ENCODE measurements around the gene CLEC6A. TPM values are rescaled to one million over a fixed set of nuclear protein-coding genes. Genes with fewer than 3 reads are reported as not detected.

The CLEC6A gene
- total RNA-seq, 4 donors from 2014 or later = not detected

DNA sequence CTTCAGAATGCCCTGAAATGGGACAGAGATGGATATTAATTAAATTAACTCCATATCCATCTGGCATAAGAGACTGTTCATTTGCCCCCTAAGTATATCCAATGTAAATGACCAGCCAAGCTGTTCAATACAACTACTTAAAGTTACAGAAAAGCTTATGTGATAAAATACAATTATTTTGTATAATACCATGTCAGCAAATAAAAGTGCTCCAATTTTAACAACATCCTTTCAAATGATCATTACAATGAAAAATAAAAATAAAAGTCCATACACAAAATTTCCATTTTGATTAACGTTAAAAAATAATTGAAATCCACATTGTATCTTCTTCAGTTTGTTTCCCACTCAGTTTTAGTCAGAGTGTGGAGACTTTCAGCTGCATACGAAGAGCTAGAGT lies 5.7 kb downstream of the CLEC6A start:
- intact Hi-C loops (cut with DNase I) = no loop called here
- Histone ChIP-seq H3K27ac (no peak overlapping the region), H3K4me3 (no peak overlapping the region), H3K36me3 (no peaks in the 10 kb centered on the region), H3K4me1 (no peaks in the 10 kb centered on the region), H3K9me3 (no peaks in the 10 kb centered on the region), H3K27me3 (no peaks in the 10 kb centered on the region)
- TF ChIP-seq POLR2A (IDR thresholded peaks at IDR 0.05) = no peak
- TF ChIP-seq, protein P1, sequence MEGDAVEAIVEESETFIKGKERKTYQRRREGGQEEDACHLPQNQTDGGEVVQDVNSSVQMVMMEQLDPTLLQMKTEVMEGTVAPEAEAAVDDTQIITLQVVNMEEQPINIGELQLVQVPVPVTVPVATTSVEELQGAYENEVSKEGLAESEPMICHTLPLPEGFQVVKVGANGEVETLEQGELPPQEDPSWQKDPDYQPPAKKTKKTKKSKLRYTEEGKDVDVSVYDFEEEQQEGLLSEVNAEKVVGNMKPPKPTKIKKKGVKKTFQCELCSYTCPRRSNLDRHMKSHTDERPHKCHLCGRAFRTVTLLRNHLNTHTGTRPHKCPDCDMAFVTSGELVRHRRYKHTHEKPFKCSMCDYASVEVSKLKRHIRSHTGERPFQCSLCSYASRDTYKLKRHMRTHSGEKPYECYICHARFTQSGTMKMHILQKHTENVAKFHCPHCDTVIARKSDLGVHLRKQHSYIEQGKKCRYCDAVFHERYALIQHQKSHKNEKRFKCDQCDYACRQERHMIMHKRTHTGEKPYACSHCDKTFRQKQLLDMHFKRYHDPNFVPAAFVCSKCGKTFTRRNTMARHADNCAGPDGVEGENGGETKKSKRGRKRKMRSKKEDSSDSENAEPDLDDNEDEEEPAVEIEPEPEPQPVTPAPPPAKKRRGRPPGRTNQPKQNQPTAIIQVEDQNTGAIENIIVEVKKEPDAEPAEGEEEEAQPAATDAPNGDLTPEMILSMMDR (IDR thresholded peaks at IDR 0.05) = no peak
- WGBS, 2 donors = 69 to 75% methylated on average over 2 of the region's 2 CpGs
- no peak for DNase-seq

DNA sequence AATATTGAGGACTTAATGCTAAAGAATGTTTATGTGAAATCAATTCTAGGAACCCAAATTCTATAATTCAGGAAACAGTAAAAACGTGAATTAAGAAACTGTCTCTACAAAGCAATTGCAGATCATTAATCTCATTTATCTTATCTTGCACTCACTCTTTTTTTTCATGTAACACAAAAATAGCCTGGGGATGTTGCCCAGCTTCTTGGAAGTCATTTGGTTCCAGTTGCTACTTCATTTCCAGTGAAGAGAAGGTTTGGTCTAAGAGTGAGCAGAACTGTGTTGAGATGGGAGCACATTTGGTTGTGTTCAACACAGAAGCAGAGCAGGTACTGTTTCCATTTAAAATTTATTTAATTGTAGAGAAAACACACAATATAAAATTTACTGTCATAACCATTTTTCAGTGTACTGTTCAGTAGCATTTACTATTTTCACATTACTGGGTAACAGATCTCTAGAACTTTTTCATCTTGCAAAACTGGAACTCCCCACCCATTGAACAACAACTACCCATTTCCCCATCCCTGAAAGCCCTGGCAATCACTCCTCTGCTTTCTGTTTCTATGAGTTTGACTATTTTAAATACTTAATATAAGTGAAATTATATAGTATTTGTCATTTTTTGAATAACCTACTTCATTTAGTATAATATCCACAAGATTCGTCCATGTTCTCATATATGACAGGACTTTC lies 9.7 kb downstream of the CLEC6A start:
- 0 to 27% methylated on average over 2 of the region's 2 CpGs for WGBS, 2 donors
- H3K27me3 ChIP-seq = no peaks in the 10 kb centered on the region

DNA sequence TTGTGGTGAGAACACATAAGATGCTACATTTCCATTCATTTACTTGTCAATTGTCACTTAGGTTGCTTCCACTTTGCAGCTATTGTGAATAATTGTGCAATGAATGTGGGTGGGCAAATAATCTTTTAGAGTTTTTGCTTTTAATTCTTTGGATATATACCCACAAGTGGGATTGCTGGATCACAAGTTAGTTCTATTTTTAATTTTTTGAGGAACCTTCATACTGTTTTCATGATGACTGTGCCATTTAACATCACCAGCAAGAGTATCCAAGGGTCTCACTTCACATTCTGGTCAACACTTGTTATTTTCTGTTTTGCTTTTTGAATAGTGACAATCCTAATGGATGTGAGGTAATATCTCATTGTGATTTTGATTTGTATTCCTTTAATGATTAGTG lies 10.5 kb downstream of the CLEC6A start:
- Histone ChIP-seq H3K9me3 (no peaks in the 10 kb centered on the region), H3K4me1 (no peaks in the 10 kb centered on the region), H3K36me3 (no peaks in the 10 kb centered on the region), H3K27ac (no peak overlapping the region), H3K27me3 (no peaks in the 10 kb centered on the region), H3K4me3 (no peak overlapping the region)
- intact Hi-C loops (cut with DNase I) = no loop called here
- no peak for TF ChIP-seq POLR2A (IDR thresholded peaks at IDR 0.05)
- TF ChIP-seq, protein P1 (IDR thresholded peaks at IDR 0.05) = no peak
- DNase-seq = no peak

More for the DNA sequence above, 9.7 kb downstream of the CLEC6A start:
- H3K27ac ChIP-seq = no peak overlapping the region
- no peak for TF ChIP-seq POLR2A (IDR thresholded peaks at IDR 0.05)
- TF ChIP-seq, protein P1 (IDR thresholded peaks at IDR 0.05) = no peak
- intact Hi-C loops (cut with DNase I) = no loop called here
- H3K4me3 ChIP-seq = no peak overlapping the region
- DNase-seq = no peak
- no peaks in the 10 kb centered on the region for H3K36me3 ChIP-seq
- H3K4me1 ChIP-seq = no peaks in the 10 kb centered on the region
- no peaks in the 10 kb centered on the region for H3K9me3 ChIP-seq

DNA sequence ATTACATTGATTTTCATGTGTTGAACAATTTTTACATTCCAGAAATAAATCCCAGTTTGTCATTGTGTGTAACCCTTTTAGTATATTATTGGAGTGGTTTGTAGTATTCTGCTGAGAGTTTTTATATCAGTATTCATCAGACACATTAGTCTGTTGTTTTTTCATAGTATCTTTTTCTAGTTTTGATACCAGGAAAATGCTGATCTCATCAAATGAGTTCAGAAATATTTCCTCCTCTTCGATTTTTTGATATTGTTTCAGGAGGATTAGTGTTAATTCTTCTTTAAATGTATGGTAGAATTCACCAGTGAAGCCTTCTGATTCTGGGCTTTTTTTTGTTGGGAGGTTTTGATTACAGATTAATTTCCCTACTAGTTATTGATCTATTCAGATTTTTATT lies 15.3 kb downstream of the CLEC6A start:
- 17 to 28% methylated on average over 1 of the region's 1 CpG for WGBS, 2 donors
- intact Hi-C loops (cut with DNase I) = no loop called here
- H3K9me3 ChIP-seq = no peaks in the 10 kb centered on the region
- H3K36me3 ChIP-seq = no peaks in the 10 kb centered on the region
- DNase-seq = no peak
- H3K4me1 ChIP-seq = no peaks in the 10 kb centered on the region
- H3K4me3 ChIP-seq = no peak overlapping the region
- H3K27me3 ChIP-seq = no peaks in the 10 kb centered on the region
- no peak for TF ChIP-seq POLR2A (IDR thresholded peaks at IDR 0.05)
- TF ChIP-seq, protein P1 (IDR thresholded peaks at IDR 0.05) = no peak
- no peak overlapping the region for H3K27ac ChIP-seq

DNA sequence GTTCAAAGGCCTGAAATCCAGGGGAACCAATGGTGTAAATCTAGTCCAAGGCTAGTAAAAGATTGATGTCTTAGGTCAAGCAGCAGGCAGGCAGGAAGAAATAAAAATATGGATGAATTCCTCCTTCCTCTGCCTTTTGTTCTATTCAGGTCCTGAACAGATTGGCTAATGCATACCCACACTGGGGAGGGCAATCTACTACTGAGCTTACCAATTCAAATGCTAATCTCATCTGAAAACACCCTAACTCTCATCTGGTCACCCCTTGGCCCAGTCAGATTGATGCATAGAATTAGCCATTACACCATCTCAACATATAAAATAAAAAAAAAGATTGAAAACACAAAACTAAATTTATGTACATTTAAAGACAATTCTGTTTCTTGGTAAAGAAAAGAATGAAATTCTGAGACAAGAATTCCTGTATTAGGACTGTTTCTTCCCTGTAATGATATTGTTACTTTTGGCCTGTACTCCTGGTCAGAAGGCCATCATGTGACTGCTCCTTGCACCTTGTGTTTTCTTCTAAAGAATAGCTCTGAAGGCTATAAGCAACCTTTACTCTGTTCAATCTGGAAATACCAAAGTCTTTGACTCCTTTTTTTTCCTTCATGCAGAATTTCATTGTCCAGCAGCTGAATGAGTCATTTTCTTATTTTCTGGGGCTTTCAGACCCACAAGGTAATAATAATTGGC lies 19.9 kb downstream of the CLEC6A start:
- intact Hi-C loops (cut with DNase I) = no loop called here
- Histone ChIP-seq H3K4me3 (no peak overlapping the region), H3K27me3 (no peaks in the 10 kb centered on the region), H3K27ac (no peak overlapping the region), H3K36me3 (no peaks in the 10 kb centered on the region), H3K9me3 (no peaks in the 10 kb centered on the region), H3K4me1 (no peaks in the 10 kb centered on the region)
- TF ChIP-seq, protein P1 (IDR thresholded peaks at IDR 0.05) = no peak
- TF ChIP-seq POLR2A (IDR thresholded peaks at IDR 0.05) = no peak
- DNase-seq = no peak
